Mesendoderm (in vitro differentiated cells): ENCODE results near the gene DNAI1.
A peak's percentile ranks its signal among the peaks of the same experiment; 100 is the strongest.

Experiments used
- DNase-seq: peaks from one replicate; pipeline ENCODE4 v3.0.0; 2013
- H2AK5ac ChIP-seq: 2 replicates; pipeline ENCODE4 v1.6.1; 2013; ENCODE audit warnings: low read length, inconsistent platforms
- H2BK120ac ChIP-seq: 2 replicates; pipeline ENCODE4 v1.6.1; 2013; ENCODE audit warnings: low read depth, mild to moderate bottlenecking, low read length, moderate library complexity, mixed read lengths
- H2BK15ac ChIP-seq: replicated peaks from 2 replicates; pipeline ENCODE4 v1.6.1; 2013; ENCODE audit warnings: low read depth, mild to moderate bottlenecking, moderate library complexity
- H2BK5ac ChIP-seq: 2 replicates; pipeline ENCODE4 v1.6.1; 2013; ENCODE audit warnings: low read length, inconsistent platforms
- H3K18ac ChIP-seq: 2 replicates; pipeline ENCODE4 v1.6.1; 2013; ENCODE audit warnings: mild to moderate bottlenecking, low read length, mixed read lengths
- H3K23ac ChIP-seq: one replicate; pipeline ENCODE4 v1.6.1; 2013; ENCODE audit warnings: low read length
- H3K27ac ChIP-seq: 2 replicates; pipeline ENCODE4 v1.5.1; 2013; ENCODE audit warnings: low read depth, mild to moderate bottlenecking, inconsistent platforms, low read length, moderate library complexity
- H3K27me3 ChIP-seq: 2 replicates; pipeline ENCODE4 v1.6.1; 2013; ENCODE audit warnings: low read length, control low read depth, mild to moderate bottlenecking, inconsistent platforms; ENCODE audit not compliant: insufficient read depth, poor library complexity
- H3K36me3 ChIP-seq: 2 replicates; pipeline ENCODE4 v1.6.1; 2013; ENCODE audit warnings: low read length, inconsistent platforms; ENCODE audit not compliant: control insufficient read depth, insufficient read depth
- H3K4ac ChIP-seq: one replicate; pipeline ENCODE4 v1.6.1; 2013; ENCODE audit warnings: low read depth, mild to moderate bottlenecking, low read length, moderate library complexity
- H3K4me1 ChIP-seq: 2 replicates; pipeline ENCODE4 v1.6.1; 2013; ENCODE audit warnings: low read depth, low read length, inconsistent platforms; ENCODE audit not compliant: control insufficient read depth
- H3K4me2 ChIP-seq: 2 replicates; pipeline ENCODE4 v1.6.1; 2013; ENCODE audit warnings: low read length
- H3K4me3 ChIP-seq: 2 replicates; pipeline ENCODE4 v1.5.1; 2013; ENCODE audit warnings: mild to moderate bottlenecking, low read length
- H3K56ac ChIP-seq: one replicate; pipeline ENCODE4 v1.6.1; 2013; ENCODE audit warnings: low read length
- H3K79me1 ChIP-seq: 2 replicates; pipeline ENCODE4 v1.6.1; 2013; ENCODE audit warnings: low read length, inconsistent platforms
- H3K79me2 ChIP-seq: 2 replicates; pipeline ENCODE4 v1.6.1; 2013; ENCODE audit warnings: mild to moderate bottlenecking, low read length; ENCODE audit not compliant: control insufficient read depth, insufficient read depth
- H3K9ac ChIP-seq: 2 replicates; pipeline ENCODE4 v1.6.1; 2013; ENCODE audit warnings: low read length, inconsistent platforms
- H4K5ac ChIP-seq: one replicate; pipeline ENCODE4 v1.6.1; 2013; ENCODE audit warnings: low read length
- H4K8ac ChIP-seq: one replicate; pipeline ENCODE4 v1.6.1; 2013; ENCODE audit warnings: low read depth, mild to moderate bottlenecking, control low read depth, low read length, moderate library complexity
- WGBS: extraction: QIAGEN DNeasy Blood & Tissue Kit; methylation state at CpG from one replicate; pipeline ENCODE4 v1.1.7; 2013; ENCODE audit warnings: low lambda C conversion rate, missing lambda C conversion rate; ENCODE audit not compliant: insufficient coverage; ENCODE audit errors: extremely low coverage; 5-methylcytosine and 5-hydroxymethylcytosine counted together

Gene DNAI1

GRCh38 chr9:34506623-34507022 lies 48.0 kb downstream of the DNAI1 start:
- H3K23ac ChIP-seq, result peak overlapping the region; percentile 12
- H3K56ac ChIP-seq, result no peak overlapping the region
- DNase-seq, result no peak
- H3K4me2 ChIP-seq, result no peak overlapping the region
- H2BK5ac ChIP-seq, result no peak overlapping the region
- no peaks in the 10 kb centered on the region for H3K27me3 ChIP-seq
- H3K79me1 ChIP-seq, result no peaks in the 10 kb centered on the region
- H3K18ac ChIP-seq, result no peak overlapping the region
- no peak overlapping the region for H2BK120ac ChIP-seq
- H3K79me2 ChIP-seq, result no peaks in the 10 kb centered on the region
- H3K27ac ChIP-seq, result no peak overlapping the region
- peaks cover 6% of the 10 kb centered on the region for H3K4me1 ChIP-seq
- H3K4me3 ChIP-seq, result no peak overlapping the region
- H2BK15ac ChIP-seq, result no peak overlapping the region
- H4K8ac ChIP-seq, result no peak overlapping the region
- no CpG with 5 or more reads among the region's 7 CpGs for WGBS
- H3K36me3 ChIP-seq, result no peaks in the 10 kb centered on the region
- no peak overlapping the region for H3K9ac ChIP-seq
- H3K4ac ChIP-seq, result no peak overlapping the region
- H4K5ac ChIP-seq, result no peak overlapping the region
- no peak overlapping the region for H2AK5ac ChIP-seq

- no peak overlapping the region for H3K4me3 ChIP-seq
- H3K27me3 ChIP-seq, result no peaks in the 10 kb centered on the region
- H3K79me2 ChIP-seq, result no peaks in the 10 kb centered on the region
- no peak overlapping the region for H2AK5ac ChIP-seq
- peaks cover 7% of the 10 kb centered on the region for H3K4me1 ChIP-seq
- no peaks in the 10 kb centered on the region for H3K36me3 ChIP-seq
- no peak overlapping the region for H3K9ac ChIP-seq
- H2BK15ac ChIP-seq, result no peak overlapping the region
- no peak overlapping the region for H3K4me2 ChIP-seq
- no peak overlapping the region for H2BK5ac ChIP-seq
- DNase-seq, result no peak
- no peak overlapping the region for H4K5ac ChIP-seq
- no peak overlapping the region for H3K23ac ChIP-seq
- H3K18ac ChIP-seq, result no peak overlapping the region
- H3K27ac ChIP-seq, result no peak overlapping the region
- no peaks in the 10 kb centered on the region for H3K79me1 ChIP-seq
- H2BK120ac ChIP-seq, result no peak overlapping the region
- no CpG with 5 or more reads among the region's 5 CpGs for WGBS
- H4K8ac ChIP-seq, result no peak overlapping the region
- H3K4ac ChIP-seq, result no peak overlapping the region
- H3K56ac ChIP-seq, result no peak overlapping the region
Observed at GRCh38 chr9:34507556-34507955, 49.0 kb downstream of the DNAI1 start.

GRCh38 chr9:34507966-34508365 lies 49.4 kb downstream of the DNAI1 start:
- H3K23ac ChIP-seq, result no peak overlapping the region
- H3K4me2 ChIP-seq, result no peak overlapping the region
- no peak overlapping the region for H2BK15ac ChIP-seq
- no peak overlapping the region for H2AK5ac ChIP-seq
- H2BK5ac ChIP-seq, result no peak overlapping the region
- H3K79me1 ChIP-seq, result no peaks in the 10 kb centered on the region
- no peak for DNase-seq
- no peaks in the 10 kb centered on the region for H3K27me3 ChIP-seq
- no peak overlapping the region for H3K9ac ChIP-seq
- peaks cover 11% of the 10 kb centered on the region for H3K4me1 ChIP-seq
- H3K4ac ChIP-seq, result no peak overlapping the region
- H3K36me3 ChIP-seq, result no peaks in the 10 kb centered on the region
- H3K4me3 ChIP-seq, result no peak overlapping the region
- no peak overlapping the region for H3K18ac ChIP-seq
- H3K56ac ChIP-seq, result no peak overlapping the region
- H2BK120ac ChIP-seq, result no peak overlapping the region
- H3K27ac ChIP-seq, result no peak overlapping the region
- H4K8ac ChIP-seq, result no peak overlapping the region
- no peak overlapping the region for H4K5ac ChIP-seq
- no peaks in the 10 kb centered on the region for H3K79me2 ChIP-seq

- Histone ChIP-seq H3K4me1 (peaks cover 16% of the 10 kb centered on the region), H3K23ac (no peak overlapping the region), H3K79me2 (no peaks in the 10 kb centered on the region), H2BK15ac (no peak overlapping the region), H2AK5ac (no peak overlapping the region), H2BK5ac (no peak overlapping the region), H3K4me2 (no peak overlapping the region), H2BK120ac (no peak overlapping the region), H3K9ac (no peak overlapping the region), H3K27ac (no peak overlapping the region), H3K56ac (no peak overlapping the region), H3K4ac (no peak overlapping the region), H3K36me3 (no peaks in the 10 kb centered on the region), H3K79me1 (no peaks in the 10 kb centered on the region), H3K4me3 (no peak overlapping the region), H4K8ac (no peak overlapping the region), H3K18ac (no peak overlapping the region), H3K27me3 (no peaks in the 10 kb centered on the region), H4K5ac (no peak overlapping the region)
- WGBS, result no CpG with 5 or more reads among the region's 3 CpGs
- no peak for DNase-seq
Observed at GRCh38 chr9:34508463-34508862, 49.9 kb downstream of the DNAI1 start.

- no peak overlapping the region for H3K27ac ChIP-seq
- no peak overlapping the region for H3K18ac ChIP-seq
- H3K4ac ChIP-seq, result no peak overlapping the region
- no peaks in the 10 kb centered on the region for H3K79me1 ChIP-seq
- H2BK15ac ChIP-seq, result no peak overlapping the region
- no peak overlapping the region for H3K4me3 ChIP-seq
- H3K4me1 ChIP-seq, result peaks cover 19% of the 10 kb centered on the region
- no peak for DNase-seq
- no peaks in the 10 kb centered on the region for H3K36me3 ChIP-seq
- no CpG with 5 or more reads among the region's 3 CpGs for WGBS
- no peak overlapping the region for H3K9ac ChIP-seq
- no peak overlapping the region for H4K8ac ChIP-seq
- no peak overlapping the region for H2BK120ac ChIP-seq
- no peaks in the 10 kb centered on the region for H3K27me3 ChIP-seq
- no peak overlapping the region for H4K5ac ChIP-seq
- H3K4me2 ChIP-seq, result no peak overlapping the region
- H3K56ac ChIP-seq, result no peak overlapping the region
- no peak overlapping the region for H2AK5ac ChIP-seq
- H2BK5ac ChIP-seq, result no peak overlapping the region
- H3K23ac ChIP-seq, result no peak overlapping the region
- H3K79me2 ChIP-seq, result no peaks in the 10 kb centered on the region
Observed at GRCh38 chr9:34508951-34509350, 50.3 kb downstream of the DNAI1 start.
